Fibroblast of the aortic adventitia (primary cell): ENCODE results near the gene TEAD1. TPM values are rescaled to one million over a fixed set of nuclear protein-coding genes. Genes with fewer than 3 reads are reported as not detected.

Experiments
- DNase-seq: peaks from one replicate; pipeline ENCODE4 v3.0.0-alpha.2; 2010; ENCODE audit warnings: low read depth
- H3K4me3 ChIP-seq: 2 replicates; pipeline ENCODE4 v1.5.1; 2011; ENCODE audit warnings: low read depth, mild to moderate bottlenecking, control low read depth, low read length, moderate library complexity
- small RNA-seq: library from RNA; depleted of rRNA; stranded (forward); fragments of <200 nt; gene quantifications from one replicate; pipeline ENCODE3, GENCODE V24; 2012
- total RNA-seq: library from RNA; depleted of rRNA; stranded (reverse); fragments of >200 nt; gene quantifications from 2 replicates; pipeline ENCODE4 v1.2.3, GENCODE V29; 2012; ENCODE audit warnings: low replicate concordance
- TF ChIP-seq, protein P1 (sequence below): IDR thresholded peaks from 2 replicates; pipeline ENCODE4 v1.5.1; 2011; ENCODE audit warnings: mild to moderate bottlenecking, low read length, control low read depth, inconsistent platforms; ENCODE audit not compliant: insufficient read depth

TEAD1 gene
- total RNA-seq, 1 donor = 117 TPM

DNA sequence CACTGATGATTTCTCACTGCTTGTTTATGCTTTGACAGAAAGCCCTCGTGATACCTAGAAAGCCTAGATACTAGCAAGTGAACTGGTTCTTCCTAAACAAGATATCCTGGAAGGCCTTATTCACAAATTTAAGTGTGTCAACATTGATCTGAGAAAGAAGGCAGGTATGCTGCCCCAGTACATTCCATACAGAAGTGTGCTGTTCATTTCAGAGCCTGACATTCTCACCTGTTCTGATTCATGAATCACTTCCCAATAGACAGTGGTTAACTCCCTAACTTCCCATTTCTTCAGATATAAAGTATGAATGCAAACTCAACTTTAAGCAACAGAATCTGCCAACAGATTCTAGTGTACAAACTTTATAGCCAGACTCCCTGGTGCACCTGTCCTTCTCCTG, 319.4 kb downstream of the TEAD1 start:
- H3K4me3 ChIP-seq = no peak overlapping the region
- TF ChIP-seq, protein P1, sequence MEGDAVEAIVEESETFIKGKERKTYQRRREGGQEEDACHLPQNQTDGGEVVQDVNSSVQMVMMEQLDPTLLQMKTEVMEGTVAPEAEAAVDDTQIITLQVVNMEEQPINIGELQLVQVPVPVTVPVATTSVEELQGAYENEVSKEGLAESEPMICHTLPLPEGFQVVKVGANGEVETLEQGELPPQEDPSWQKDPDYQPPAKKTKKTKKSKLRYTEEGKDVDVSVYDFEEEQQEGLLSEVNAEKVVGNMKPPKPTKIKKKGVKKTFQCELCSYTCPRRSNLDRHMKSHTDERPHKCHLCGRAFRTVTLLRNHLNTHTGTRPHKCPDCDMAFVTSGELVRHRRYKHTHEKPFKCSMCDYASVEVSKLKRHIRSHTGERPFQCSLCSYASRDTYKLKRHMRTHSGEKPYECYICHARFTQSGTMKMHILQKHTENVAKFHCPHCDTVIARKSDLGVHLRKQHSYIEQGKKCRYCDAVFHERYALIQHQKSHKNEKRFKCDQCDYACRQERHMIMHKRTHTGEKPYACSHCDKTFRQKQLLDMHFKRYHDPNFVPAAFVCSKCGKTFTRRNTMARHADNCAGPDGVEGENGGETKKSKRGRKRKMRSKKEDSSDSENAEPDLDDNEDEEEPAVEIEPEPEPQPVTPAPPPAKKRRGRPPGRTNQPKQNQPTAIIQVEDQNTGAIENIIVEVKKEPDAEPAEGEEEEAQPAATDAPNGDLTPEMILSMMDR = no peak
- DNase-seq = no peak

Small RNA genes within 50 kb of the gene (small RNA-seq; reads per million reads assigned to genes)
- not detected for gene RF00424
